B cell (primary cell): Measurements from ENCODE around the gene CORO2A. TPM values are rescaled to one million over a fixed set of nuclear protein-coding genes. Genes with fewer than 3 reads are reported as not detected.

Source experiments
- ATAC-seq: fragments of 200-7000 bp; cut with Tn5 transposase; one replicate; pipeline ENCODE4 v1.10.0; 2021; ENCODE audit warnings: low read depth, mild to moderate bottlenecking, moderate number of reproducible peaks, moderate library complexity
- CTCF ChIA-PET: fragments of 350-600 bp; sonication (Branson Sonifier 250); formaldehyde crosslinking; loops from one replicate; lab custom pipeline; 2021; ENCODE audit warnings: antibody characterized with exemption, inconsistent platforms; lab: Charles Lee
- POLR2A ChIA-PET: fragments of 350-600 bp; sonication (Branson Sonifier 250); formaldehyde crosslinking; loops from one replicate; lab custom pipeline; 2021; ENCODE audit warnings: antibody characterized with exemption; lab: Charles Lee
- DNase-seq: peaks from one replicate; pipeline ENCODE4 v3.0.0; 2013
- H2AFZ ChIP-seq: 2 replicates; pipeline ENCODE4 v1.6.1; 2012; ENCODE audit warnings: mild to moderate bottlenecking, low read depth, low read length; ENCODE audit not compliant: insufficient read depth, poor library complexity, severe bottlenecking
- H3K27ac ChIP-seq, 2 donors: 1 replicate in 1 of 2; 2 replicates in 1 of 2; pipeline ENCODE4 v1.5.1; 2012 to 2013; ENCODE audit warnings: low read length in 2 of 2, mild to moderate bottlenecking in 2 of 2, moderate library complexity in 1 of 2
- H3K27me3 ChIP-seq, 4 experiments: fragments of 200-600 bp in 1 of 4; sonication (generic) in 1 of 4; replicated peaks in 1 of 4; 1 replicate in 2 of 4; 2 replicates in 2 of 4; pipeline versions ENCODE4 v1.6.1 to v1.7.0; 2013 to 2016; ENCODE audit warnings: low read length in 3 of 4, mild to moderate bottlenecking in 2 of 4, mixed read lengths in 1 of 4, moderate library complexity in 1 of 4; ENCODE audit not compliant: insufficient read depth in 4 of 4, control insufficient read depth in 3 of 4; ENCODE audit errors: control extremely low read depth in 1 of 4
- H3K36me3 ChIP-seq, 2 experiments: replicated peaks in 1 of 2; 1 replicate in 1 of 2; 2 replicates in 1 of 2; pipeline versions ENCODE4 v1.6.1 to v1.7.1; 2013; ENCODE audit warnings: low read length in 1 of 2; ENCODE audit not compliant: insufficient read depth in 2 of 2, control insufficient read depth in 1 of 2; ENCODE audit errors: control extremely low read depth in 1 of 2, extremely low read depth in 1 of 2
- H3K4me1 ChIP-seq, 2 donors: fragments of 200-600 bp in 1 of 2; sonication (generic) in 1 of 2; 1 replicate in 1 of 2; 2 replicates in 1 of 2; pipeline versions ENCODE4 v1.5.1 to v1.6.1; 2013 to 2017; ENCODE audit warnings: low read length in 2 of 2; ENCODE audit not compliant: control insufficient read depth in 2 of 2, insufficient read depth in 2 of 2
- H3K4me2 ChIP-seq: replicated peaks from 2 replicates; pipeline ENCODE3; 2012; ENCODE audit warnings: mild to moderate bottlenecking, low read depth, low read length; ENCODE audit not compliant: poor library complexity, severe bottlenecking
- H3K4me3 ChIP-seq, 5 experiments: fragments of 200-600 bp in 1 of 5; sonication (generic) in 1 of 5; 1 replicate in 3 of 5; 2 replicates in 2 of 5; pipeline versions ENCODE4 v1.5.1 to v1.7.0; 2011 to 2016; ENCODE audit warnings: low read length in 4 of 5, mild to moderate bottlenecking in 4 of 5, low read depth in 2 of 5, control low read depth in 1 of 5, moderate library complexity in 1 of 5; ENCODE audit not compliant: insufficient read depth in 1 of 5; ENCODE audit errors: control extremely low read depth in 1 of 5, extremely low read depth in 1 of 5
- H3K79me2 ChIP-seq: fragments of 200-600 bp; sonication (generic); one replicate; pipeline ENCODE4 v1.6.0; 2016; ENCODE audit warnings: low read length; ENCODE audit not compliant: control insufficient read depth, insufficient read depth
- H3K9ac ChIP-seq: fragments of 200-600 bp; sonication (generic); 2 replicates; pipeline ENCODE4 v1.6.1; 2017; ENCODE audit warnings: mild to moderate bottlenecking, low read length, moderate library complexity
- H3K9me3 ChIP-seq, 3 donors: one replicate each; pipeline versions ENCODE4 v1.6.1 to v1.7.1; 2013; ENCODE audit warnings: low read length in 2 of 3; ENCODE audit not compliant: control insufficient read depth in 2 of 3, insufficient read depth in 1 of 3; ENCODE audit errors: control extremely low read depth in 1 of 3
- H4K20me1 ChIP-seq: 2 replicates; pipeline ENCODE4 v1.6.0; 2012; ENCODE audit warnings: mild to moderate bottlenecking, low read length; ENCODE audit not compliant: insufficient read depth, control insufficient read depth, poor library complexity, severe bottlenecking
- H3K27ac Mint-ChIP-seq: one replicate; pipeline ENCODE4 v1.8.0; 2021; ENCODE audit warnings: mixed read lengths
- H3K27me3 Mint-ChIP-seq: one replicate; pipeline ENCODE4 v1.8.0; 2021; ENCODE audit warnings: mixed read lengths
- H3K4me1 Mint-ChIP-seq: one replicate; pipeline ENCODE4 v1.8.0; 2021; ENCODE audit warnings: mixed read lengths
- H3K4me3 Mint-ChIP-seq: one replicate; pipeline ENCODE4 v1.8.0; 2021; ENCODE audit warnings: mixed read lengths
- H3K9me3 Mint-ChIP-seq: one replicate; pipeline ENCODE4 v1.8.0; 2022; ENCODE audit warnings: mixed read lengths; ENCODE audit not compliant: insufficient read depth
- CTCF ChIP-seq: fragments of 200-600 bp; IDR thresholded peaks from one replicate; pipeline ENCODE4 v1.8.0; 2022; ENCODE audit warnings: antibody characterized with exemption, mild to moderate bottlenecking
- EZH2 ChIP-seq: IDR thresholded peaks from 2 replicates; pipeline ENCODE4 v1.6.1; 2012; ENCODE audit warnings: borderline replicate concordance, low read depth, mild to moderate bottlenecking, moderate library complexity, low read length; ENCODE audit not compliant: insufficient read depth, poor library complexity, severe bottlenecking
- WGBS: methylation state at CpG from one replicate; pipeline ENCODE4 v1.1.5; 2013; ENCODE audit warnings: missing lambda C conversion rate; ENCODE audit not compliant: insufficient coverage; 5-methylcytosine and 5-hydroxymethylcytosine counted together
- intact Hi-C: fragments of 100-400 bp; cut with micrococcal nuclease; formaldehyde crosslinking; loops from one replicate; pipeline ENCODE4 v1.10.0; 2022
- polyA plus RNA-seq: library from polyadenylated mRNA; depleted of rRNA; stranded (reverse); fragments of >200 nt; gene quantifications from 2 replicates; pipeline ENCODE4 v1.2.3, GENCODE V29; 2012
- total RNA-seq, 2 donors: library from RNA; stranded (reverse); fragments of 120-200 nt in 1 of 2; gene quantifications; 1 replicate in 1 of 2; 2 replicates in 1 of 2; pipeline versions ENCODE4 v1.2.3 to v1.2.4, GENCODE V29; 2013 to 2022

CORO2A gene
- total and polyA plus RNA-seq, 2 donors (not counting 1 experiment from before 2014, with no cell fraction given): 1.1 to 2.0 TPM

GRCh38 chr9:98154678-98155077, 37.8 kb downstream of the CORO2A start:
- Mint-ChIP-seq H3K4me3 (no peak overlapping the region), H3K9me3 (no peaks in the 10 kb centered on the region), H3K27me3 (no peaks in the 10 kb centered on the region), H3K27ac (no peak overlapping the region), H3K4me1 (no peaks in the 10 kb centered on the region)
- Histone ChIP-seq H3K4me1 (no peaks in the 10 kb centered on the region), H3K79me2 (no peaks in the 10 kb centered on the region), H3K9me3 (no peaks in the 10 kb centered on the region), H3K4me2 (no peak overlapping the region), H3K9ac (no peak overlapping the region), H3K27me3 (no peaks in the 10 kb centered on the region), H3K36me3 (no peaks in the 10 kb centered on the region), H2AFZ (no peak overlapping the region), H4K20me1 (no peaks in the 10 kb centered on the region), H3K4me3 (no peak overlapping the region), H3K27ac (no peak overlapping the region)
- DNase-seq (no peak), ATAC-seq (no peak)
- no CpG with 5 or more reads among the region's 2 CpGs for WGBS
- ChIA-PET POLR2A (no interaction called here), CTCF (no interaction called here)
- no peak for TF ChIP-seq CTCF
- intact Hi-C loops: no loop called here

- H3K4me3 ChIP-seq: no peak overlapping the region
- no peak overlapping the region for H3K27ac ChIP-seq
- ChIA-PET POLR2A (no interaction called here), CTCF (no interaction called here)
- DNase-seq (no peak), ATAC-seq (no peak)
- H4K20me1 ChIP-seq: no peaks in the 10 kb centered on the region
- no peaks in the 10 kb centered on the region for H3K36me3 ChIP-seq
- no peak overlapping the region for H3K9ac ChIP-seq
- H3K9me3 Mint-ChIP-seq: no peaks in the 10 kb centered on the region
- H3K4me1 Mint-ChIP-seq: no peaks in the 10 kb centered on the region
- H3K4me1 ChIP-seq: no peaks in the 10 kb centered on the region
- TF ChIP-seq EZH2 (no peak), CTCF (no peak)
- H3K4me3 Mint-ChIP-seq: no peak overlapping the region
- no peak overlapping the region for H3K27ac Mint-ChIP-seq
- H2AFZ ChIP-seq: no peak overlapping the region
- H3K27me3 Mint-ChIP-seq: no peaks in the 10 kb centered on the region
- intact Hi-C loops: no loop called here
- H3K27me3 ChIP-seq: no peaks in the 10 kb centered on the region
- no peaks in the 10 kb centered on the region for H3K79me2 ChIP-seq
- H3K4me2 ChIP-seq: no peak overlapping the region
- H3K9me3 ChIP-seq: no peaks in the 10 kb centered on the region
Observed at GRCh38 chr9:98152526-98152925, 39.9 kb downstream of the CORO2A start.
